Midbrain (tissue), 1 donor: Measurements from ENCODE around the gene KRTAP9-4.
"Not testable (repeated sequence)": the region's sequence is repeated elsewhere in the genome, so short reads cannot be mapped to it uniquely, and the experiment has no call there.

Experiments
- DNase-seq: peaks from one replicate; lab custom pipeline; 2025; lab: John Stamatoyannopoulos, UW

Gene KRTAP9-4, protein sequence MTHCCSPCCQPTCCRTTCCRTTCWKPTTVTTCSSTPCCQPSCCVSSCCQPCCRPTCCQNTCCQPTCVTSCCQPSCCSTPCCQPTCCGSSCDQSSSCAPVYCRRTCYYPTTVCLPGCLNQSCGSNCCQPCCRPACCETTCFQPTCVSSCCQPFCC

DNA sequence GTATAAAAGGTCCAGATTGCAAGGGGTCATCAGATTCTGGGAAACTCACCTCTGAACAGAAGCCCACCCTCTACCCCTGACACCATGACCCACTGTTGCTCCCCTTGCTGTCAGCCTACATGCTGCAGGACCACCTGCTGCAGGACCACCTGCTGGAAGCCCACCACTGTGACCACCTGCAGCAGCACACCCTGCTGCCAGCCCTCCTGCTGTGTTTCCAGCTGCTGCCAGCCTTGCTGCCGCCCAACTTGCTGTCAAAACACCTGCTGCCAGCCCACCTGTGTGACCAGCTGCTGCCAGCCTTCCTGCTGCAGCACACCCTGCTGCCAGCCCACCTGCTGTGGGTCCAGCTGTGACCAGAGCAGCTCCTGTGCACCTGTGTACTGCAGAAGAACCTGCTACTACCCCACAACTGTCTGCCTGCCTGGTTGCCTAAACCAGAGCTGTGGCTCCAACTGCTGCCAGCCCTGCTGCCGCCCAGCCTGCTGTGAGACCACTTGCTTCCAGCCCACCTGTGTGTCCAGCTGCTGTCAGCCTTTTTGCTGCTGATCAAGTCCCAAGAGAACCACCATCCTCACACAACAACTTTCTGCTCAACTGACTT lies at the start of gene KRTAP9-4:
Gene KRTAP9-4 (plus strand): TSS at position 51 of the 604 bp plus-strand sequence. CDS start 34 bp downstream, at position 85.
- not testable (repeated sequence) for DNase-seq

DNA sequence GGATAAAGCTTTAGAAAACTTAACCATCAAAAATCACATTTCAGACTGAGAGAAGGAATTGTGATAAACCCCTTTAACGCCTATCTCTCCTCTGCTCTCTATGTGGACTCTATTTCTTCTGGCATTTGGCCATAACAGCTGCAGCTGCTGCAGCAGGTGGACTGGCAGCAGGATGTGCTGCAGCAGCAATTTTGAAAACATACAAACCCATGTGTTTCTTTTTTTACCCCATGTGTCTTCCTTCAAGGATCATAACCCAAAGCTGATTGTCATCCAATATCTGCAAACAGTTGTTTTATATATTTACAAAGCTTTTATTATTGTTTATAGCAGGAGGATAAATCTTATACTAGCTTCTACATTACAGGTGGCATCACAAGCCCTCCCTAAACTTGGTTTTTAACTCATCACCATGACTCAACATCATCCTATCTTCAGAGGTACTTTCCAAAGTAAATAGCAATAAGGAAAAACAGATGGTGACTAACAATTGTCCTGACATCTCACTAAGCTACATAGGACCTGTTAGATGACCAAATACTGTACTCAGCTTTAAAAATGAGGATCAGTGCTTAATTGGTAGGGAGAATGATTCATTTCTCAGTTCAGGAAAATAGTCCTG lies 37.5 kb upstream of the KRTAP9-4 start:
- no peak for DNase-seq

DNA sequence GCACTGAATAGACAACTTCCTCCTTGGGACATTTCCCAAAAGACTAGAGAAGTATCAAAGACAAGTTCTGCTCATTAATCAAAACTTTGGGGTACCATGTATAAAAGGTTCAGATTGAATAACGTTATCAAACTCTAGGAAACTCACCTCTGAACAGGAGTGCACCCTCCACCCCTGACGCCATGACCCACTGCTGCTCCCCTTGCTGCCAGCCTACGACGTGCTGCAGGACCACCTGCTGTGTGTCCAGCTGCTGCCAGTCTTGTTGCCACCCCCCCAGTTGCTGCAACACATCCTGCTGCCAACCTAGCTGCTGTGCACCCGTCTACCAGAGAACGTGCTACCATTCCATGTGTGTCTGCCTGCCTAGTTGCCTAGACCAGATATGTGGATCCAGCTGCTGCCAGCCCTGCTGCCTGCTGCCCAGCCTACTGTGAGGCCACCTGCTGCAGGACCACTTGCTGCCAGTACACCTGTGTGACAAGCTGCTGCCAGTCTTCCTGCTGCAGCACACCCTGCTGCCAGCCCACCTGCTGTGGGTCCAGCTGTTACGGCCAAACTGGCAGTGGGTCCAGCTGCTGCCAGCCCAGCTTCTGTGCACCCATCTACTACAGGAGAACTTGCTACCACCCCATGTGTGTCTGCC lies 36.8 kb upstream of the KRTAP9-4 start:
- no peak for DNase-seq

DNA sequence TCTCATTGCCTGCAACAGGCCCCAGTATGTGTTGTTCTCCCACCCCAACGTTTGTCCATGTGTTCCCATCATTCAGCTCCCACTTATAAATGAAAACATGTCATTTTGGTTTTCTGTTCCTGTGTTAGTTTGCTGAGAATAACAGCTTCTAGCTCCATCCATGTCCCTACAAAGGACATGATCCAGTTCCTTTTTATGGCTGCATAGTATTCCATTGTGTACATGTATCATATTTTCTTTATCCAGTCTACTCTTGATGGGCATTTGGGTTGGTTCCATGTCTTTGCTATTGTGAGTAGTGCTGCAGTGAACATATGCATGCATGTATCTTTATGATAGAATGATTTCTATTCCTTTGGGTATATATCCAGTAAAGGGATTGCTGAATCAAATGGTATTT lies 33.8 kb upstream of the KRTAP9-4 start:
- no peak for DNase-seq

DNA sequence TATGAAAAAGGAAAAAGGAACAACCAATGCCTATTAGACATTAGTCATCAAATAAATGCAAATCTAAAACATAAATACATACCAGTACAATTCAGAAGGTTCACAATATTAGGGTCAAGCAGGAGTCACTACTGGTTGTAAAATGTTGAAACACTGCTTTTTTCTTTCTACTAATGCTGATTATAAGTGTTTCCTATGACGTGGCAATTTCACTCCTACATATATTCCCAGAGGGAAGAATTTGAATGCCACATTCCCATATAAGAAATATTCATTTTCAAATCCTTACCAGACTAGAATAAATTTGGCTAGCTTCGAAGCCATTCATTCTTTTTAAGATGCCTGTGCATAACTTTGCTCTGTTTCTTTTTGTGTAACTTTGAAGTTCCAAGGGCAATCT lies 25.7 kb upstream of the KRTAP9-4 start:
- DNase-seq: no peak

DNA sequence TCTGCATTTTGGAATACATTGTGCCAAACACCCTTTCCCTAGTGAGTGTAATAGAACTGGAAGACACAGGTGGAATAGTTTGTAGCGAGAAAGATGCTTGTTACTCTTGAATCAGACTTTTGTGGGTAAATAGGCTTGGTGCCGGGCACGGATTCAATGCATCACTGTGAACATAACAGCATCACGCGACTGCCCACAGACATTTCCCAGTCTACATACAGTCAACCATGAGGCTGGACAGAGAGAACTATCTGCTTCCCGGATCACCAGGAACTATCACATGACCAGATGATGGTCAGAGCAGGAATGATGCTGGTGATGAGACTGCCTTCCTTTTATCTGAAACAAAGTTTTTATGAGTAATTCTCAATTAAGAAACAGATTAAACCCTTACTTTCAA lies 23.4 kb upstream of the KRTAP9-4 start:
- DNase-seq: no peak

DNA sequence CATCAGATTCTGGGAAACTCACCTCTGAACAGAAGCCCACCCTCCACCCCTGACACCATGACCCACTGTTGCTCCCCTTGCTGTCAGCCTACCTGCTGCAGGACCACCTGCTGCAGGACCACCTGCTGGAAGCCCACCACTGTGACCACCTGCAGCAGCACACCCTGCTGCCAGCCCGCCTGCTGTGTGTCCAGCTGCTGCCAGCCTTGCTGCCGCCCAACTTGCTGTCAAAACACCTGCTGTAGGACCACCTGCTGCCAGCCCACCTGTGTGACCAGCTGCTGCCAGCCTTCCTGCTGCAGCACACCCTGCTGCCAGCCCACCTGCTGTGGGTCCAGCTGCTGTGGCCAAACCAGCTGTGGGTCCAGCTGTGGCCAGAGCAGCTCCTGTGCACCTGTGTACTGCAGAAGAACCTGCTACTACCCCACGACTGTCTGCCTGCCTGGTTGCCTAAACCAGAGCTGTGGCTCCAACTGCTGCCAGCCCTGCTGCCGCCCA lies 22.8 kb upstream of the KRTAP9-4 start, which contains the start of gene KRTAP9-2:
Gene KRTAP9-2 (plus strand): TSS at position 51 of the 498 bp plus-strand sequence. CDS start 7 bp downstream, at position 58.
- not testable (repeated sequence) for DNase-seq

DNA sequence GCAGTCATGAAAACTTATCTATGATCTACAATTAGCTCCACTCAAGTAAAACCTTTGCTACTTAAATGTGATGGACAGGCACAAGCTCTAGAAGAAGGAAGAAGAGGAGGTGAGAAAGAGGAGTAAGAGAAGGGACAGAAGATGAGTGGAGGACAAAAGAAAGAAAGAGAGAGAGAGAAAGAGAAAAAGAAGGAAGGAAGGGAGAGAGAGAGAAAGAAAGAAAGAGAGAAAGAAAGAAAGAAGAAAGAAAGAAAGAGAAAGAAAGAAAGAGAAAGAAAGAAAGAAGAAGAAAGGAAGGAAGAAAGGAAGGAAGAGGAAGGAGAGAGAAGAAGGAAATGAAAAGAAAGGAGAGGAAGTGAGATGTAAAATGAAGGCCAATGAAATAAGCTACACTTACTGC lies 19.4 kb upstream of the KRTAP9-4 start:
- no peak for DNase-seq

DNA sequence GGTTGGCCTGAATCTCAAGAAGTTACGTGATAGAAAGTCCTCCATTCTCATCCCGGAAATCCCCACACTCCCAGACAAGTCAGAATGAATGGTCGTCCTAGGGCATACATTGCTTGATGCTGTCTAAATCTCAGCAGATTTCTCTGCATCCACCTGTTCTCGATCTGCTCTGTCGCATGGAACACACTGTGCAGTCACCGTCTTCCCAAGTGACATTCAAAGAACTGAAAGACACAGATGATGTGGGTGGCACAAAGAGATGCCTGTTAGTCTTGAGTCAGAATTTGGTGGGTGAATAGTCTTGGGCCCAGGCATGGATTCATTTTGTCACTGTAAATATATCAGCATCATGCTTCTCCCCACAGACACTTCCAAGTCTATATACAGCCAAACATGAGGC lies 17.8 kb upstream of the KRTAP9-4 start:
- no peak for DNase-seq

DNA sequence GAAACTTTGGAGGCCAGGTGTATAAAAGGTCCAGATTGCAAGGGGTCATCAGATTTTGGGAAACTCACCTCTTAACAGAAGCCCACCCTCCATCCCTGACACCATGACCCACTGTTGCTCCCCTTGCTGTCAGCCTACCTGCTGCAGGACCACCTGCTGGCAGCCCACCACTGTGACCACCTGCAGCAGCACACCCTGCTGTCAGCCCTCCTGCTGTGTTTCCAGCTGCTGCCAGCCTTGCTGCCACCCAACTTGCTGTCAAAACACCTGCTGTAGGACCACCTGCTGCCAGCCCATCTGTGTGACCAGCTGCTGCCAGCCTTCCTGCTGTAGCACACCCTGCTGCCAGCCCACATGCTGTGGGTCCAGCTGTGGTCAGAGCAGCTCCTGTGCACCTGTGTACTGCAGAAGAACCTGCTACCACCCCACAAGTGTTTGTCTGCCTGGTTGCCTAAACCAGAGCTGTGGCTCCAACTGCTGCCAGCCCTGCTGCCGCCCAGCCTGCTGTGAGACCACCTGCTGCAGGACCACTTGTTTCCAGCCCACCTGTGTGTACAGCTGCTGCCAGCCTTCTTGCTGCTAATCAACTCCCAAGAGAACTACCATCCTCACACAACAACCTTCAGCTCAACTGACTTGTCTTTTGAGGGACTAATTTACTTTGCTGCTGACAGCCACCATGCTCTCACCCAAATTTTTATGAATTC lies 16.9 kb upstream of the KRTAP9-4 start, which contains the start of gene KRTAP9-3:
Gene KRTAP9-3 (plus strand): TSS at position 51 of the 707 bp plus-strand sequence. CDS start 53 bp downstream, at position 104.
- DNase-seq: not testable (repeated sequence)

DNA sequence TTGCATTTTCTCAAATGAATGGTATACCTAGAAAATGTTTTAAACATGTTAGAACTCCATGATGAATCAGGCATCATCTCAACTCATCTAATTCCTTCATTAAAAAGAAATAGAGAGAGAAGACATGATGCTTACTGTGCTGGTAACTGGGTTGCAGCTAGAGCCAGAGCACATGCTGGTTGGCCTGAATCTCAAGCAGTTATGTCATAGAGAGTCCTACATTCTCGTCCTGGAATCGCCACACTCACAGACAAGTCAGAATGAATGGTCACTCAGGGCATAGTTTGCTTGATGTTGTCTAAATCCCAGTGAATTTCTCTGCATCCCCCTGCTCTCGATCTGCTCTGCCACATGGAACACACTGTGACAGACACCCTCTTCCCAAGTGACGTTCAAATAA lies 12.4 kb upstream of the KRTAP9-4 start:
- not testable (repeated sequence) for DNase-seq

DNA sequence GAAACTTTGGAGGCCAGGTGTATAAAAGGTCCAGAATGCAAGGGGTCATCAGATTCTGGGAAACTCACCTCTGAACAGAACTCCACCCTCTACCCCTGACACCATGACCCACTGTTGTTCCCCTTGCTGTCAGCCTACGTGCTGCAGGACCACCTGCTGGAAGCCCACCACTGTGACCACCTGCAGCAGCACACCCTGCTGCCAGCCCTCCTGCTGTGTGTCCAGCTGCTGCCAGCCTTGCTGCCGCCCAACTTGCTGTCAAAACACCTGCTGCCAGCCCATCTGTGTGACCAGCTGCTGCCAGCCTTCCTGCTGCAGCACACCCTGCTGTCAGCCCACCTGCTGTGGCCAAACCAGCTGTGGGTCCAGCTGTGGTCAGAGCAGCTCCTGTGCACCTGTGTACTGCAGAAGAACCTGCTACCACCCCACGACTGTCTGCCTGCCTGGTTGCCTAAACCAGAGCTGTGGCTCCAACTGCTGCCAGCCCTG lies 11.5 kb upstream of the KRTAP9-4 start, which contains the start of gene KRTAP9-8:
Gene KRTAP9-8 (plus strand): TSS at position 51 of the 489 bp plus-strand sequence. CDS start 53 bp downstream, at position 104.
- DNase-seq: not testable (repeated sequence)

DNA sequence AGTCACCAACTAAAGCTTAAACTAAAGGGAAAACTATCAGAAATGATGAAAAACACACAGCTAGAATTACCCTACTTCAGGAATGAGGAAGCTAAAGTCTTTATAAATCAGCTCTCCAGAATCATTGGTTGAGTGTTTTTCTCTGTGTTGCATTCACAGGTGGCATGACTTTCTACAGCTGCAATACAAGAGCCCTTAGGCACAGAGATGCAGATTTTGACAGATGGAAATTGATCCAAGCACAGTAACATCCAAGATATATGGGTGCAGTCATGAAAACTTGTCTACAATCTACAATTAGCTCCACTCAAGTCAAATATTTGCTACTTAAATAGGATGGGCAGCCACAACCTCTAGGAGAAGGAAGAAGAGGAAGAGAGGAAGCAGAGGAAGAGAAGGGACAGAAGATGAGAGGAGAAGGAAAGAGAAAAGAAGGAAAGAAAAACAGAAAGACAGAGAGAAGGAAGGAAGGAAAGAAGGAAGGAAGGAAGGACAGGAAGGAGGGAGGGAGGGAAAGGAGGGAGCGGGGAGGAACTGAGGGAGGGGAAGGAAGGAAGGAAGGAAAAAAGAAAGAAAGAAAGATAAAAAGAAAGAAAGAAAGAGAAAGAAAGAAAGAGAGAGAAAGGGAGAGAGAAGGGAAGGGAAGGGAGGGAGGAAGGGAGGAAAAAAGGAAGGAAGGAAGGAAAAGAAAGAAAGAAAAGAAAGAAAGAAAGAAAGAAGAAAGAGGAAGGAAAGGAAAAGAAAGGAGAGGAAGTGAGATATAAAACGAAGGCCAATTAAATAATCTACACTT lies 2.3 kb upstream of the KRTAP9-4 start:
- not testable (repeated sequence) for DNase-seq

DNA sequence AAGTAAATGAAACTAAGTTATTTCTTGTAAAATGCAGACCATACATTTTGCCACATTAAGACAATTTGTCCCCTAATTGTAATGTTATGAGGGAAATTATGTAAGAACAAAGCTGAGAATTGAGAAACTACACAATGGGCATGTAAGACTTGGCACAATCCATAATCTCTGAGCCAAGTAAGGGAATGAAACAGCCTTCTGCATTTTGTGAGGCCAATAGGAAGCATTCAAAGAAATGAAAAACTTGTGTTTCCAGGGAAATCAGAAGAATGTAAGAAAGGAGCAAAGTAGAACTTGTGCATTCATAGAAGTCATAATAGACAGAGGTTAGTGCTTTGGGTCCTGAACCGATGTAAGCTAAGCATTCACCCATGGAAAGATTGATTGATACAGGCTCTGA lies 1.8 kb downstream of the KRTAP9-4 start:
- DNase-seq: no peak

DNA sequence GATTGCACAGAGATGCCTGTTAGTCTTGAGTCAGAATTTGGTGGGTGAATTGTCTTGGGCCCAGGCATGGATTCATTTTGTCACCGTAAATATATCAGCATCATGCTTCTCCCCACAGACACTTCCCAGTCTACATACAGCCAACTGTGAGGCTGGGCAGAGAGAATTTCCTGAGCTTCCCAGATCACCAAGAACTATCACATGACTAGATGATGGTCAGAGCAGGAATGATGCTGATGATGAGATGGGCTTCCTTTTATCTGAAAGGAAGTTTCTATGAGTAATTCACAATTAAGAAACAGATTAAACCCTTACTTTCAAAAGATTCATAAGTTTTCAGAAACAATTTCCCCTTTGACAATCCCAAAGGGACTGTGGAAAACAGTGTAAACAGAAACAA lies 5.4 kb downstream of the KRTAP9-4 start:
- DNase-seq: no peak

DNA sequence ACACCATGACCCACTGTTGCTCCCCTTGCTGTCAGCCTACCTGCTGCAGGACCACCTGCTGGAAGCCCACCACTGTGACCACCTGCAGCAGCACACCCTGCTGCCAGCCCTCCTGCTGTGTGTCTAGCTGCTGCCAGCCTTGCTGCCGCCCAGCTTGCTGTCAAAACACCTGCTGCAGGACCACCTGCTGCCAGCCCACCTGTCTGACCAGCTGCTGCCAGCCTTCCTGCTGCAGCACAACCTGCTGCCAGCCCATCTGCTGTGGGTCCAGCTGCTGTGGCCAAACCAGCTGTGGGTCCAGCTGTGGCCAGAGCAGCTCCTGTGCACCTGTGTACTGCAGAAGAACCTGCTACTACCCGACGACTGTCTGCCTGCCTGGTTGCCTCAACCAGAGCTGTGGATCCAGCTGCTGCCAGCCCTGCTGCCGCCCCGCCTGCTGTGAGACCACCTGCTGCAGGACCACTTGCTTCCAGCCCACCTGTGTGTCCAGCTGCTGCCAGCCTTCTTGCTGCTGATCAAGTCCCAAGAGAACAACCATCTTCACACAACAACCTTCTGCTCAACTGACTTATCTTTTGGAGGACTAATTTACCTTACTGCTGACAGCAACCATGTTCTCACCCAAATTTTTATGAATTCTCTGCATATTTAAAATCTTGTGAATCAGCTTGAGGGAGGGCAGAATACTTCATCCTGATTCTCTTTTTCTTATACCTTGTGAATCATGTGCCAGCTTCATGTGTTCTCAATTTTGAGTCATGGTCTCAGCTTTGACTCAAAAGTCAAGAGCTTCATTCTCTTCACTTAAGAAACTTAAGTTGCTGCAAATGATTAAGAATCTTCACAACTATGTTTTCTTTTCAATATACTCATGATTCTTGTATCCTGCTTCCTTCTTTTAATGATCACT lies 6.1 kb downstream of the KRTAP9-4 start, which contains the start of gene KRTAP9-9:
Gene KRTAP9-9 (plus strand): TSS at position 4 of the 910 bp plus-strand sequence.
- DNase-seq: not testable (repeated sequence)

DNA sequence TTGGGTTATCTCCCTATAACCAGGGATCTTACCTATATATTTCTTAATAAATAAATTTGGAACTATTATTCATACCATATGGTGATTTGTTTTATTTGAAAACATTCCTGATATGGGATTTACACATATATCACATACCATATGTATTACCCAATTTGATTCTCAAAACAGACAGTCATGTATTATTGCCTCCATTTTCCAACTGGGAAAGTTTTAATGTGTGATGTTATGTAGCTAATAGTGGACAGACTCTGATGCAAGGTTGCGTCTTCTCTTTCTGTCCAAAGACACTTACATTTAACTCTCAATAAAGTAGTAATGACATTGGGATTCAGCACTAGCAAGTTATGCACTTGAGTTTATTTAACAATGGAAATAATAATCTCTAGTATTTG lies 6.8 kb downstream of the KRTAP9-4 start:
- DNase-seq: no peak

DNA sequence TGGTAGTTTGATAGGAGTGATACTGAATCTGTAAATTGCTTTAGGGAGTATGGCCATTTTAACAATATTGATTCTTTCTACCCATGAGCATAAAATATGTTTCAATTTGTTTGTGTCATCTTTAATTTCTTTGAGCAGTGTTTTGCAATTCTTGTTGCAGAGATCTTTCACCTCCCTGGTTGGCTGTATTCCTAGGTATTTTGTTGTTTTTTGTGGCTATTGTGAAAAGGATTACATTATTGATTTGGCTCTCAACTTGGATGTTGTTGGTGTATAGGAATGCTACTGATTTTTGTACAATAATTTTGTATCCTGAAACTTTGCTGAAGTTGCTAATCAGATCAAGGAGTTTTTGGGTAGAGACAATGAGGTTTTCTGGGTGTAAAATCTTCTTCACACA lies 8.9 kb downstream of the KRTAP9-4 start:
- no peak for DNase-seq

DNA sequence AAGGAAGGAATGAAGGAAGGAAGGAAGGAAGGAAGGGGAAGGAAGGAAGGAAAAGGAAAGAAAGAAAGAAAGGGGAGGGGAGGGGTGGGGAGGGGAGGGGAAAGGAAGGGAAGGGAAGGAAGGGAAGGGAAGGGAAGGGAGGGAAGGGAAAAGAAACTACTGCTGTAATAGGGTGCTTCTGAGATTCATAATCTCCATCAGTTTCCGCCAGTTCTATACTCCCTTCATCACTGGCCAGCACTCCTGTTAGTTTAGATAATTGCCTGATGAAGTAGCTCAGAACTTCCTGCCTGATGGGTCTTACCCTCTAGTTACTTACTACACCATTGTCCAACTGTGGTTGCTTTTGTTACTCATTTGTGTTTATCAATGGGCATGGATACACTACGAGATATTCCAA lies 13.7 kb downstream of the KRTAP9-4 start:
- no peak for DNase-seq

DNA sequence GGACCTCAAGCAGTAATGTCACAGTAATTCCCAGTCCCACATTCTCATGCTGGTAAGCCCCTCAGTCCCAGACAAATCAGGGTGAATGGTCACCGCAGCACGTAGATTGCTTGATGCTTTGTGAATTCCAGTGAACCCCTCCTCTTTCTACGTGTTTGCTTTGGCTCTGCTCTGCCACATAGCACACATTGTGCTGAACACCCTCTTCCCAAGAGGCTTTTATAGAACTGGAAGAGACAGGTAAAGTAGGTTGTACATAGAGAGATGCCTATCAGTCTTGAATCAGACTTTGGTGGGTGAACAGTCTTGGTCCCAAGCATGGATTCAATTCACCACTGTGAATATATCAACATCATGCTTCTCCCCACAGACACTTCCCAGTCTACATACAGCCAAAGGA lies 15.1 kb downstream of the KRTAP9-4 start:
- no peak for DNase-seq
